GM12892 (cell line): ENCODE data around the gene ZBTB38.

ENCODE experiments used
- DNase-seq: peaks from one replicate; pipeline ENCODE4 v3.0.0; 2011; ENCODE audit not compliant: insufficient read length
- FAIRE-seq: peaks from 2 replicates; lab custom pipeline; 2011; peaks lifted over from hg19 to GRCh38; lab: Jason Lieb, UNC
- POLR2A ChIP-seq: IDR thresholded peaks from 2 replicates; pipeline ENCODE4 v1.6.1; 2011; ENCODE audit warnings: low read depth, low read length, control low read depth
- POLR2AphosphoS5 ChIP-seq: IDR thresholded peaks from 2 replicates; pipeline ENCODE4 v1.6.1; 2011; ENCODE audit warnings: low read depth, low read length, control low read depth
- TAF1 ChIP-seq: IDR thresholded peaks from 2 replicates; pipeline ENCODE4 v1.6.1; 2011; ENCODE audit warnings: low read depth, mild to moderate bottlenecking, control low read depth, low read length, borderline replicate concordance

ZBTB38 gene

DNA sequence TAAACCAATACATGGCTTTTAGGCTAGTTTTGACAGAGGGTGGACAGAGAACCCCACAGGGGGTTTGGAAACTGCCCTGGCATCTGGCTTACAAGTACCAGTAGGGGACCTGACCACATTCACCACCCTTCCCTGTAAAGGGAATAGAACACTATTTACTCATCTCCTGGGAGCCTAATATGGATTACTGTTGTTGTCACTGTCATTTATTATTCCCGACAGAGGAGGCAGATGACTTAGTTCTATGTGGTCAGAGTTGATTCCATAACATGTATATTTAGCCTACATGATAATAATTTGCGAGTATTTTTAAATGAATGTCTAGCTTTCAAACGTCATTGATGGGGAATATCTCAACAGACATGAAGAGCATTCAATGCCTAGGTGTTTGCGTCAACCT lies 15.9 kb downstream of the ZBTB38 start:
- TF ChIP-seq TAF1 (no peak), POLR2A (no peak), POLR2AphosphoS5 (no peak)
- no peak for DNase-seq
- no peak for FAIRE-seq

DNA sequence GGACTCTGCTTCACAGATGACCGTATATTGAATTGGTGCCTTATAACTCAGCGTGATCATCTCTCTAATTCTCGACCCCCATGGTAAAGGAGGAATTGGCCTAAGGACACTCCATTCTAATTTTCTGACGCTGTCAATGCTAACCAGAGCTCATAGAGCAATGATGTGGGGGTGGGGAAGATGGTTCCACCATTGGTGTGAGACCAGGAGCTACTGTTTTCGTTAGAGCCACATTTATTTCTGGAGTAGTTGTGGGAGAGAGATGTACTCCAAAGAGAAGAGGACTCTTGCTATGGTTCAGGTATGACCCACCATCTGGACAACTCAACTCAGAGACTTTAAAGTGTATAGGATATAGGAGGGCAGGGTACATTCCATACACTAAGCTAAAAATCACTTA lies 16.3 kb downstream of the ZBTB38 start:
- DNase-seq (no peak), FAIRE-seq (peak; percentile 75)
- TF ChIP-seq POLR2AphosphoS5 (no peak), TAF1 (no peak), POLR2A (no peak; the same call in 1 of the 2 replicates)

GRCh38 chr3:141385406-141386125 lies 17.3 kb downstream of the ZBTB38 start:
- FAIRE-seq (peak; percentile 73), DNase-seq (no peak)
- TF ChIP-seq TAF1 = no peak
- TF ChIP-seq POLR2AphosphoS5 = peak; percentile 55; the same call in 1 of the 2 replicates
- peak; percentile 44; the same call in 1 of the 2 replicates for TF ChIP-seq POLR2A

DNA sequence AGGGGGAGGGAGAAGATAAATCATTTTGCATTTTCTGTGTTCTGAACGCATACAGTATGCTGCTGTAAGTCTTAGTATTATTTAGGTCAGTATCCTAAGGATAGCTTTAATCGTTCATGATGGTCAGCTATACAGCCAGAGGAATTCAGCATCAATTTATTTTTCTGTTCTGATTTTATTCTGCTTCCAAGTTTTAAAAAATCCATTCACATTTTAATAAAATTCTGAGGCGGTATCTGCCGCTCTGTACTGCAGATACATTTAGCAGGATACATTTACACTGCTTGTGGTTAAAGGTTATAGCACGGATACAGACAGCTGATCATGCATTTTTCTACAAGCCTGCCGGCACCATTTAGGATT lies 17.8 kb downstream of the ZBTB38 start:
- TF ChIP-seq TAF1 = no peak
- TF ChIP-seq POLR2A = no peak
- TF ChIP-seq POLR2AphosphoS5 = no peak
- DNase-seq (no peak), FAIRE-seq (no peak)

DNA sequence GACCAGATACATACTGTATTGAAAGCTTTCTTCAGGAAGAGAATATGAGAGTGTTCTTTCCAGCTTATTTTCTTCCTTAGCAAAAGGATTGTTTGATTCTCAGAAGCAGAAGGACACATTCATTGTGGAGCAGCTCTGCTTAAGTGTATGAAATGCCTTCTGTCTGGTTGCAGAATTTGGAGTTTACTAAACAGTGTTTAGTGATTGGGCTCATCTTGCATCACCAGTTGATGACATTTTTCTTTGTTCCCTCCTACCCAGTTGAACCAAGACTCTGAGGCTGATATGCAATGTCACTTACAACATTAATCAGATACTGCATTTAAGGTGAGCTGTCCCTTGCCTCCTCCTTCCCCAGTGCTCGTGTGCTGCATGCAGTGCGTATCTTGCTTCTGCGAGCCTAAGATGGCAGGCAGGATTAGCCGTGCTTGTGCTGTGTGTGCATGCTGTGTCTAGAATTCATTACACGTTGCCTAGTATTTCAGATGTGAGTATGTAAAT lies 18.4 kb downstream of the ZBTB38 start:
- peak; percentile 93 for TF ChIP-seq POLR2AphosphoS5
- peak; percentile 83 for TF ChIP-seq POLR2A
- no peak for TF ChIP-seq TAF1
- FAIRE-seq (peak; percentile 90), DNase-seq (no peak)

- FAIRE-seq (peak; percentile 5), DNase-seq (no peak)
- TF ChIP-seq POLR2AphosphoS5 (peak; percentile 28; the same call in 1 of the 2 replicates), POLR2A (peak; percentile 47; the same call in 1 of the 2 replicates), TAF1 (no peak)
Observed at GRCh38 chr3:141387516-141387915, 19.2 kb downstream of the ZBTB38 start.

DNA sequence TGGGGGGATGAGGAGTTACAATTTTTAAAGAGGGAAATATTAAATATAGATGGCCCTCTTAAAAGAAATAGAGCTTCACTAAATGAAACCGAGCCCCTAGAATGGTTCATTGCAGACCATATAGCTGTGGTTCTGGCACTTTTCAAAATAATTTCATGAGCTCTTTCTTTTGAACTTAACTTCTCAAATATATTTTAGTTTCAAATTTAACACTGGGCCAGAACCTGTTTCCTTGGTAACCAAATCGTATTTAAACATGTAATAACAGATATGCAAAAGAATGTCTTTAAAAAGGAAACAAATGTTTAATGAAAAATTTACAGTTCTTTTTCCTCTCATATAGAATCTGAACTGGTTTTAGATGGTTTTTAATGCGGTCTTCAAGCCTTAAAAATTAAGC lies 20.1 kb downstream of the ZBTB38 start:
- TF ChIP-seq POLR2A (no peak), TAF1 (no peak), POLR2AphosphoS5 (no peak)
- no peak for DNase-seq
- no peak for FAIRE-seq

DNA sequence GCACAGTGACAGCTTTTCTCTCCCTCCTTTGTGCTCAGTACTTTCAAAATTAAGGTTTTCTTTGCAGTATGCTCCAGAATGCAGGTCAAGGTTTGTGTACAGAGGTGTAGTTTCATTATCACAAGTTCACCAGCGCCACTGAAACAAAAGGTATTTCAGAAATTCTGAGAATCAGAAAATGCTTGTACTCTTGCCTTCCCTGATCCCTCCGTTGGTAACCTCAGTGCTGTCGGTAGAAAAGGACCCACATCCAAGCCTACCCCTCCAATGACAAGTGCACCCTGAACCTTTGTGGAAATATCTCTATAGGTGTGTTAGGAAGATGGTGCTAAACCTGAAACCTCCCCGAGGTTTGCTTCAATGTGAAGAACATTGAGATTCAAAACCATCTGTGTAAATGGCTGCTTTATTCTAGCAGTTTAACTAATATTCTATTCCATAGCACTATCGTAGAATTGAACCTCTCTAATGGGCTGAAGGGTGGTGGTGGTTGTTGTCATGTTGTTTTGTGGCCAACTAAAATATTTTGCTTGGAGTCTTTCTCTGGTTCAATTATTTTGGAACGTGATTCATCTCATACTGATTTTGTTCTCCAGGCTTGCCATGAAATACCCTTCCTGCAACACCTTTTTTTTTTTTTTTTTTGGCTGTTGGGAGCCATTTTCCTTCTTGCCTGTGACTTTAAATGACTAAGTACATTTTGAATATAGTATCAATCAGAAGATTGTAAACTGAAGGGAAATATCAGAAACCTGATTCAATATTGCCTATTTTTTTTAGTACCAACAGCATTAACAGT lies 20.7 kb downstream of the ZBTB38 start:
- FAIRE-seq (no peak), DNase-seq (no peak)
- TF ChIP-seq TAF1 (no peak), POLR2AphosphoS5 (0 out of 2 replicates have a peak, but pooled peaks have one; percentile 53), POLR2A (peak; percentile 36; the same call in 1 of the 2 replicates)

DNA sequence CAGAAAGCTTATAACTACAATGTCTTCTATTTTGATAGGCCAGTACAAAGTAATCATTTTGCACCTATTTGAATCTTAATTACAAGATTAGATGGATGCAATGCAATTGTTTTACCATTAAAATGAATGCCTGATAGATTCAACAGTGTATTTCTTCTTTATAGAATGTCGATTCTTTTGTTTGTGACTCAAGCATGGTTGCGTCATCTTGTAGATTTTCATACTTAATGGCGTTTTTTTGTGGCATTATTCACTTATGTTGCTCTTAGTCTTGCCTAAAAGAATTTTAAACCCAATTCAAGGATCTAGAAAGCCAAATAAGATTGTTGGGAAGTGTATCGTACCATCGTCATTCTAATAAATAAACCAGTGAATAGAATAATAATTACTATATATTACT lies 21.4 kb downstream of the ZBTB38 start:
- FAIRE-seq (no peak), DNase-seq (no peak)
- TF ChIP-seq POLR2AphosphoS5 = no peak
- TF ChIP-seq TAF1 = no peak
- TF ChIP-seq POLR2A = no peak

GRCh38 chr3:141390747-141391146 lies 22.4 kb downstream of the ZBTB38 start:
- no peak for FAIRE-seq
- no peak for DNase-seq
- TF ChIP-seq POLR2AphosphoS5 = no peak
- no peak for TF ChIP-seq POLR2A
- TF ChIP-seq TAF1 = no peak

GRCh38 chr3:141391298-141391990 lies 23.1 kb downstream of the ZBTB38 start:
- DNase-seq = no peak
- FAIRE-seq = peak; percentile 88
- TF ChIP-seq POLR2AphosphoS5 (peak; percentile 57), POLR2A (no peak)

DNA sequence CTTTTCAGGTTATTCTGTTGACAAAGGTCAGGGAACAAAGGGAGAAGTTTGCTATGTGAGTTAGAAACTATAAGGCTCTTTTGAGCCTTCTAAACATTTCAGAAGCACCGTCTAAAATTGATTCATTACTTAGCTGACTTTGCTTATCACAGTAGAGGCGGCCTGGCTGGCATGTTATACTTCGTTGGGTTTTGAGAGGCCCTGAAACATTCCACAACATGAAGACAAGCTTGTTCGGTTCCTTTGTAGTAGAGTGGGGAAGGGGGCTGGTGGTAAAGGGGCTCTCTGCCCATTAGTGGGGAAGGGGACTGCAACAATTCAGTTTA lies 23.6 kb downstream of the ZBTB38 start:
- DNase-seq = no peak
- TF ChIP-seq POLR2AphosphoS5 (no peak), POLR2A (no peak), TAF1 (no peak)
- FAIRE-seq = no peak
